H1 (cell line): Measurements from ENCODE around the gene B9D1. TPM values are rescaled to one million over a fixed set of nuclear protein-coding genes. Genes with fewer than 3 reads are reported as not detected.

Experiments used
- CTCF ChIA-PET: fragments of 300-600 bp; sonication (Branson Sonifier 250); formaldehyde crosslinking; loops from one replicate; lab custom pipeline; 2021; ENCODE audit not compliant: partially characterized antibody; lab: Charles Lee
- POLR2A ChIA-PET: fragments of 300-600 bp; sonication (Branson Sonifier 250); formaldehyde crosslinking; loops from one replicate; lab custom pipeline; 2021; ENCODE audit warnings: inconsistent platforms; ENCODE audit not compliant: partially characterized antibody; lab: Charles Lee
- DNase-seq, 2 experiments: peaks; one replicate each; pipeline versions ENCODE4 v3.0.0 to v3.0.0-alpha.2; 2010 to 2022; ENCODE audit warnings: low spot score in 2 of 2, low read depth in 1 of 2, mixed read lengths in 1 of 2
- FAIRE-seq: peaks from 2 replicates; lab custom pipeline; 2011; peaks lifted over from hg19 to GRCh38; lab: Jason Lieb, UNC
- H2AFZ ChIP-seq: 2 replicates; pipeline ENCODE4 v1.8.1; 2012; ENCODE audit warnings: low read length, inconsistent platforms
- H2AK5ac ChIP-seq: 2 replicates; pipeline ENCODE4 v1.6.1; 2013; ENCODE audit warnings: low read depth, low read length
- H2BK120ac ChIP-seq: replicated peaks from 2 replicates; pipeline ENCODE3; 2013; ENCODE audit warnings: low read depth, low read length, inconsistent platforms
- H2BK12ac ChIP-seq: 2 replicates; pipeline ENCODE4 v1.6.1; 2013; ENCODE audit warnings: low read depth, low read length
- H2BK15ac ChIP-seq: 2 replicates; pipeline ENCODE4 v1.6.1; 2013; ENCODE audit warnings: low read length
- H2BK20ac ChIP-seq: 2 replicates; pipeline ENCODE4 v1.6.1; 2013; ENCODE audit warnings: low read length
- H2BK5ac ChIP-seq: 2 replicates; pipeline ENCODE4 v1.6.1; 2013; ENCODE audit warnings: low read depth, low read length
- H3K14ac ChIP-seq: 2 replicates; pipeline ENCODE4 v1.6.1; 2013; ENCODE audit warnings: inconsistent platforms; ENCODE audit not compliant: insufficient read length
- H3K18ac ChIP-seq: 2 replicates; pipeline ENCODE4 v1.6.1; 2013; ENCODE audit warnings: low read length; ENCODE audit errors: extremely low read depth
- H3K23ac ChIP-seq: 2 replicates; pipeline ENCODE4 v1.6.1; 2013; ENCODE audit warnings: inconsistent platforms; ENCODE audit not compliant: insufficient read length
- H3K23me2 ChIP-seq: 2 replicates; pipeline ENCODE4 v1.6.1; 2013; ENCODE audit warnings: low read depth, low read length
- H3K27ac ChIP-seq: 2 replicates; pipeline ENCODE4 v1.6.1; 2011; ENCODE audit warnings: low read depth, low read length, inconsistent platforms
- H3K27me3 ChIP-seq, 4 experiments: replicated peaks in 1 of 4; 1 replicate in 1 of 4; 2 replicates in 3 of 4; pipeline versions ENCODE4 v1.6.1 to v1.8.1; 2011 to 2013; ENCODE audit warnings: low read length in 3 of 4, mild to moderate bottlenecking in 3 of 4, inconsistent platforms in 2 of 4, mixed read lengths in 2 of 4, moderate library complexity in 1 of 4; ENCODE audit not compliant: control insufficient read depth in 3 of 4, insufficient read depth in 3 of 4; ENCODE audit errors: extremely low read depth in 1 of 4
- H3K36me3 ChIP-seq, 4 experiments: 2 replicates each; pipeline versions ENCODE4 v1.6.1 to v1.8.1; 2011 to 2013; ENCODE audit warnings: mild to moderate bottlenecking in 4 of 4, low read length in 3 of 4, moderate library complexity in 2 of 4, control low read depth in 1 of 4, inconsistent platforms in 1 of 4; ENCODE audit not compliant: insufficient read depth in 4 of 4, control insufficient read depth in 2 of 4
- H3K4ac ChIP-seq: replicated peaks from 2 replicates; pipeline ENCODE3; 2013; ENCODE audit warnings: low read length, low read depth, mixed read lengths, inconsistent platforms; ENCODE audit not compliant: insufficient read length
- H3K4me1 ChIP-seq, 4 experiments: replicated peaks in 1 of 4; 1 replicate in 1 of 4; 2 replicates in 3 of 4; pipeline versions ENCODE4 v1.6.1 to v1.8.1; 2011 to 2013; ENCODE audit warnings: low read length in 3 of 4, inconsistent platforms in 2 of 4, mixed read lengths in 1 of 4; ENCODE audit not compliant: insufficient read depth in 4 of 4, control insufficient read depth in 3 of 4
- H3K4me2 ChIP-seq, 2 experiments: 2 replicates each; pipeline versions ENCODE4 v1.6.1 to v1.8.1; 2011 to 2013; ENCODE audit warnings: low read depth in 2 of 2, low read length in 2 of 2, control low read depth in 1 of 2, inconsistent platforms in 1 of 2, mild to moderate bottlenecking in 1 of 2; ENCODE audit not compliant: insufficient read depth in 1 of 2
- H3K4me3 ChIP-seq, 4 experiments: fragments of 200-600, 300-600 bp in 1 of 4; sonication (generic), shearing (Covaris generic), sonication (Bioruptor Twin) in 1 of 4; 2 replicates each; pipeline versions ENCODE4 v1.5.1 to v1.8.1; 2011 to 2016; ENCODE audit warnings: low read length in 4 of 4, low read depth in 3 of 4, control low read depth in 2 of 4, inconsistent platforms in 2 of 4, mild to moderate bottlenecking in 2 of 4, mixed read lengths in 1 of 4, moderate library complexity in 1 of 4; ENCODE audit not compliant: insufficient read depth in 2 of 4; ENCODE audit errors: extremely low read depth in 1 of 4
- H3K56ac ChIP-seq: replicated peaks from 2 replicates; pipeline ENCODE3; 2013; ENCODE audit warnings: low read depth, mild to moderate bottlenecking, mixed read lengths, low read length, inconsistent platforms; ENCODE audit not compliant: insufficient read length
- H3K79me1 ChIP-seq: 2 replicates; pipeline ENCODE4 v1.6.1; 2013; ENCODE audit warnings: low read depth, low read length, control low read depth
- H3K79me2 ChIP-seq, 2 experiments: 2 replicates each; pipeline versions ENCODE4 v1.6.1 to v1.8.1; 2012 to 2013; ENCODE audit warnings: low read length in 2 of 2, mild to moderate bottlenecking in 2 of 2, inconsistent platforms in 1 of 2; ENCODE audit not compliant: insufficient read depth in 2 of 2, control insufficient read depth in 1 of 2
- H3K9ac ChIP-seq, 4 experiments: replicated peaks in 1 of 4; 1 replicate in 1 of 4; 2 replicates in 3 of 4; pipeline versions ENCODE4 v1.6.1 to v1.8.1; 2011 to 2013; ENCODE audit warnings: low read depth in 3 of 4, low read length in 3 of 4, control low read depth in 2 of 4, mild to moderate bottlenecking in 2 of 4, moderate library complexity in 2 of 4, inconsistent platforms in 1 of 4; ENCODE audit errors: extremely low read depth in 1 of 4
- H3K9me3 ChIP-seq, 2 experiments: 2 replicates each; pipeline versions ENCODE4 v1.6.1 to v1.8.1; 2012 to 2013; ENCODE audit warnings: mild to moderate bottlenecking in 2 of 2, moderate library complexity in 2 of 2, control low read depth in 1 of 2, inconsistent platforms in 1 of 2, low read depth in 1 of 2, low read length in 1 of 2, mixed read lengths in 1 of 2; ENCODE audit not compliant: insufficient read depth in 2 of 2
- H4K20me1 ChIP-seq, 2 experiments: replicated peaks in 1 of 2; 2 replicates each; pipeline versions ENCODE3 to v1.8.1; 2011 to 2013; ENCODE audit warnings: inconsistent platforms in 2 of 2, low read length in 2 of 2, mild to moderate bottlenecking in 1 of 2; ENCODE audit not compliant: insufficient read depth in 2 of 2, control insufficient read depth in 1 of 2
- H4K5ac ChIP-seq: 2 replicates; pipeline ENCODE4 v1.6.1; 2013; ENCODE audit warnings: low read length, low read depth, mixed read lengths, inconsistent platforms; ENCODE audit not compliant: insufficient read length
- H4K8ac ChIP-seq: 2 replicates; pipeline ENCODE4 v1.8.0; 2013; ENCODE audit warnings: mild to moderate bottlenecking, moderate library complexity, low read length, inconsistent platforms; ENCODE audit not compliant: insufficient read depth; ENCODE audit errors: extremely low read depth
- H4K91ac ChIP-seq: replicated peaks from 2 replicates; pipeline ENCODE3; 2013; ENCODE audit warnings: low read length, mixed read lengths, inconsistent platforms; ENCODE audit not compliant: insufficient read length
- CBX5 ChIP-seq: fragments of 300-800, 300-1000 bp; sonication (generic); IDR thresholded peaks from 2 replicates; pipeline ENCODE4 v1.7.1; 2016; ENCODE audit warnings: antibody characterized with exemption, low read length, low read depth
- GABPA ChIP-seq: IDR thresholded peaks from 2 replicates; pipeline ENCODE4 v1.6.1; 2011; ENCODE audit warnings: mild to moderate bottlenecking, low read length, moderate library complexity, borderline replicate concordance; ENCODE audit not compliant: insufficient read depth
- SP2 ChIP-seq: IDR thresholded peaks from 2 replicates; pipeline ENCODE4 v1.6.1; 2012; ENCODE audit warnings: mild to moderate bottlenecking, low read length, inconsistent platforms
- WGBS, 2 experiments: shearing (Covaris generic) in 1 of 2; methylation state at CpG; one replicate each; pipeline versions ENCODE4 v1.1.6 to v1.1.7; 2013 to 2015; ENCODE audit warnings: low lambda C conversion rate in 2 of 2, mixed read lengths in 2 of 2, inconsistent platforms in 1 of 2, low coverage in 1 of 2, missing lambda C conversion rate in 1 of 2; ENCODE audit not compliant: insufficient replicate concordance in 2 of 2, insufficient coverage in 1 of 2, insufficient read length in 1 of 2; ENCODE audit errors: extremely low coverage in 1 of 2, missing lambda C conversion rate in 1 of 2; 5-methylcytosine and 5-hydroxymethylcytosine counted together
- polyA plus RNA-seq, 7 experiments: library from polyadenylated mRNA; depleted of rRNA in 3 of 7; stranded (reverse) in 5 of 7; unstranded in 2 of 7; fragments of >200 nt in 5 of 7; fragments of 200-250 nt in 2 of 7; gene quantifications; 1 replicate in 5 of 7; 2 replicates in 1 of 7; 4 replicates in 1 of 7; pipeline versions ENCODE4 v1.2.1 to v1.2.3, GENCODE V29; 2011 to 2013; ENCODE audit warnings: missing spikeins in 2 of 7, mixed read lengths in 2 of 7
- total RNA-seq: library from RNA; stranded (reverse); fragmentation: NEBNext Ultra II Directional; extraction: Animal tissue kit (Norgen Biotek cat#: 25700); gene quantifications from 2 replicates; pipeline ENCODE4 v1.2.1, GENCODE V29; 2021

B9D1 gene
- total and polyA plus RNA-seq, 2 of the 8 experiments (the other 6 are each of a cell fraction or from before 2014, with no cell fraction given): 24.6 to 65.7 TPM

DNA sequence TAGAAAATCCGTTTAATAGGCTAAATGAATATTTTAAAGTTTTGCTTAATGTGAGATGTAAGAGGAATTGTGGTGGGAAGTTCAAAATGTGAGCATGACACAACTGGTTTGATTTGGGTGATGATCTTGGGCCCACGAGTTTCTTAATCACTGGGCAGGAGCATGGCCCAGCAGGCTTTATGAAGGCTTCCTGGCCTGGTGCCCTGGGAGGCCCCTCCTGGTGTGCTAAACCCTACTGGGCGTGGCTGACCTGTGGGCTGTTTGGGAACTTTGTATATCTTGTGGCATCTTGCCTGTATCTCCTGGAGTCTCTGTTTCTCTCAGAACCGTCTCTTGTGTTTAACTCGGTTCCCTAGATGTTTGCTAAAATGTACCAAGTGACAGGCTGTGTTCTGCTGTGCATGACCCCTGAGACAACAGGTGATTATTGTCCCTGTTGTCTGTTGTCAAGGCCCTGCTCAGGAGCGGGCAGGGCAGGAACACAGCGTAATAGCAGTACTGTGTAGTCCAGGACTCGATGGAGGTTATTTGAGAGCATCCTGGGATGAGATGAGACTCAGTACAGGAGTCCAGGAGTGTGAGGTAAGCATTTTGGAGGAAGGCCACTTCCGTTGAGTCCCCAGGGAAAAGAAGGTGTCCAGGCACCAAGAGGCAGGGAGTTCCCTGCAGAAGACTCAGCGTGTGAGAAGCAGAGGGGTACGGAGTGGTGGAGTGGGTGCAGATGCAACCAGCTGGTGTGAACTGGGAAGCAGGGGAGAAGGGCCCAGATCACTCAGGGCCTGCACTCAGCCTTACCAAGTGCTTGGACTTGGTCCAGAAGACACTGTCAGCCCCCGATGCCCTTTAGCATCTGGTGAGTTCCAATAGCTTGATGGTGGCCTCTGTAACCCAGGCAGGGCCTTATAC lies 48.5 kb downstream of the B9D1 start:
- peaks cover 11% of the 10 kb centered on the region for H3K79me1 ChIP-seq
- ChIA-PET CTCF (interaction anchor here (0.9 to 1.0 kb wide), 2 partner anchors 9 to 24 kb away, joined by 3 to 4 read pairs; no protein-coding TSS in a partner anchor), POLR2A (no interaction called here)
- H3K79me2 ChIP-seq: no peaks in the 10 kb centered on the region
- no peak overlapping the region for H2AFZ ChIP-seq
- no peak overlapping the region for H2BK12ac ChIP-seq
- H3K14ac ChIP-seq: no peak overlapping the region
- H3K36me3 ChIP-seq: peaks cover 4 to 25% (median 13%) of the 10 kb centered on the region in 4 experiments; a peak in 7 of 8 replicates
- no peak overlapping the region for H3K4me3 ChIP-seq
- no peak overlapping the region for H3K23ac ChIP-seq
- no peak overlapping the region for H4K91ac ChIP-seq
- WGBS, 2 experiments: 92% methylated on average over 12 of the region's 12 CpGs; no CpG with 5 or more reads in 1 of the 2 experiments
- H2BK15ac ChIP-seq: no peak overlapping the region
- H3K27me3 ChIP-seq: no peaks in the 10 kb centered on the region
- no peak overlapping the region for H3K27ac ChIP-seq
- H2BK20ac ChIP-seq: no peak overlapping the region
- no peaks in the 10 kb centered on the region for H3K23me2 ChIP-seq
- H2BK5ac ChIP-seq: no peak overlapping the region
- H2AK5ac ChIP-seq: no peak overlapping the region
- H3K4me1 ChIP-seq: peaks cover 0 to 20% (median 11%) of the 10 kb centered on the region in 4 experiments
- H2BK120ac ChIP-seq: no peak overlapping the region
- H4K20me1 ChIP-seq: peaks cover 4 to 11% of the 10 kb centered on the region in 2 experiments
- no peak overlapping the region for H3K4ac ChIP-seq
- no peaks in the 10 kb centered on the region for H3K9me3 ChIP-seq
- no peak overlapping the region for H3K9ac ChIP-seq
- no peak for DNase-seq
- no peak overlapping the region for H4K5ac ChIP-seq
- no peak for FAIRE-seq
- H3K4me2 ChIP-seq: no peak overlapping the region
- no peak overlapping the region for H4K8ac ChIP-seq
- H3K18ac ChIP-seq: no peak overlapping the region
- H3K56ac ChIP-seq: no peak overlapping the region
- TF ChIP-seq SP2 (no peak), GABPA (no peak), CBX5 (no peak)
